PC-3 (cell line): Measurements from ENCODE around the gene SCARB1. TPM values are rescaled to one million over a fixed set of nuclear protein-coding genes. Genes with fewer than 3 reads are reported as not detected.
"Not testable (repeated sequence)": the region's sequence is repeated elsewhere in the genome, so short reads cannot be mapped to it uniquely, and the experiment has no call there.

Experiments used
- ATAC-seq: fragments of 200-7000 bp; cut with Tn5 transposase; 2 replicates; pipeline ENCODE4 v1.9.1; 2020; ENCODE audit warnings: mild to moderate bottlenecking, moderate library complexity
- BruUV-seq: library from RNA; stranded (reverse); fragments of 400-500 nt; replicated peaks from 2 replicates; lab custom pipeline; 2021; lab: Mats Ljungman, UMichigan
- CTCF ChIA-PET: fragments of 300-600 bp; sonication (Branson Sonifier 250); formaldehyde crosslinking; loops from one replicate; lab custom pipeline; 2022; ENCODE audit warnings: antibody characterized with exemption; lab: Charles Lee
- POLR2A ChIA-PET: fragments of 300-600 bp; sonication (Branson Sonifier 250); formaldehyde crosslinking; loops from one replicate; lab custom pipeline; 2022; ENCODE audit warnings: antibody characterized with exemption; ENCODE audit not compliant: unreplicated experiment; lab: Charles Lee
- DNase-seq: peaks from one replicate; pipeline ENCODE4 v3.0.0-alpha.2; 2015
- H2AFZ ChIP-seq: fragments of 300-600 bp; sonication (generic); 2 replicates; pipeline ENCODE4 v1.6.0; 2016; ENCODE audit warnings: antibody characterized with exemption, low read length
- H3F3A ChIP-seq: fragments of 300-600 bp; sonication (generic); one replicate; pipeline ENCODE4 v1.6.0; 2017; ENCODE audit warnings: antibody characterized with exemption, low read length, control low read depth, mild to moderate bottlenecking; ENCODE audit not compliant: unreplicated experiment
- H3K27ac ChIP-seq: fragments of 300-600 bp; sonication (generic); 2 replicates; pipeline ENCODE4 v1.5.1; 2016; ENCODE audit warnings: mild to moderate bottlenecking, low read length
- H3K27me3 ChIP-seq: fragments of 300-600 bp; sonication (generic); 2 replicates; pipeline ENCODE4 v1.6.1; 2016; ENCODE audit warnings: low read length, mixed read lengths
- H3K36me3 ChIP-seq: fragments of 300-600 bp; sonication (generic); 2 replicates; pipeline ENCODE4 v1.6.1; 2016; ENCODE audit warnings: low read depth, mixed run types, low read length, mixed read lengths
- H3K4me1 ChIP-seq: fragments of 300-600 bp; sonication (generic); 2 replicates; pipeline ENCODE4 v1.5.1; 2016; ENCODE audit warnings: low read length; ENCODE audit not compliant: insufficient read depth
- H3K4me2 ChIP-seq: fragments of 300-600 bp; sonication (generic); 2 replicates; pipeline ENCODE4 v1.6.0; 2016; ENCODE audit warnings: low read length
- H3K4me3 ChIP-seq: fragments of 300-600 bp; sonication (generic); 2 replicates; pipeline ENCODE4 v1.5.1; 2016; ENCODE audit warnings: mild to moderate bottlenecking, low read length, mixed read lengths
- H3K79me2 ChIP-seq: fragments of 300-600 bp; sonication (generic); 2 replicates; pipeline ENCODE4 v1.6.1; 2017; ENCODE audit warnings: low read length, mixed read lengths
- H3K9ac ChIP-seq: fragments of 300-600 bp; sonication (generic); 2 replicates; pipeline ENCODE4 v1.6.0; 2016; ENCODE audit warnings: mild to moderate bottlenecking, low read length
- H3K9me2 ChIP-seq: fragments of 300-600 bp; sonication (generic); replicated peaks from 2 replicates; pipeline ENCODE4 v1.6.1; 2016; ENCODE audit warnings: mixed run types, low read length, mixed read lengths
- H3K9me3 ChIP-seq: fragments of 300-600 bp; sonication (generic); 2 replicates; pipeline ENCODE4 v1.6.1; 2016; ENCODE audit warnings: low read length, mixed read lengths
- H4K20me1 ChIP-seq: fragments of 300-600 bp; sonication (generic); 2 replicates; pipeline ENCODE4 v1.6.1; 2016; ENCODE audit warnings: low read length, mixed read lengths
- CTCF ChIP-seq: fragments of 300-600 bp; sonication (generic); conservative IDR thresholded peaks from 2 replicates; pipeline ENCODE4 v1.5.1; 2017; ENCODE audit warnings: antibody characterized with exemption, low read depth, mild to moderate bottlenecking, low read length
- EZH2 ChIP-seq: fragments of 300-600 bp; sonication (generic); IDR thresholded peaks from one replicate; pipeline ENCODE4 v1.6.1; 2017; ENCODE audit warnings: antibody characterized with exemption, mild to moderate bottlenecking, low read length; ENCODE audit not compliant: unreplicated experiment
- EZH2phosphoT487 ChIP-seq: fragments of 300-600 bp; sonication (generic); IDR thresholded peaks from 2 replicates; pipeline ENCODE4 v1.6.1; 2018; ENCODE audit warnings: mild to moderate bottlenecking, antibody characterized with exemption, low read length, borderline replicate concordance
- intact Hi-C: fragments of 100-400 bp; cut with micrococcal nuclease; formaldehyde crosslinking; loops from 2 replicates; pipeline ENCODE4 v1.9.0; 2023
- total RNA-seq: library from RNA; depleted of rRNA; stranded (reverse); fragments of >200 nt; gene quantifications from 2 replicates; pipeline ENCODE4 v1.2.3, GENCODE V29; 2014

The SCARB1 gene
- total RNA-seq, 1 experiment from 2014 or later: 79.1 TPM

GRCh38 chr12:124893792-124894516, 30.3 kb upstream of the SCARB1 start:
- Histone ChIP-seq H3K79me2 (no peaks in the 10 kb centered on the region), H3K4me2 (no peak overlapping the region), H3K4me3 (no peak overlapping the region), H2AFZ (no peak overlapping the region), H4K20me1 (no peaks in the 10 kb centered on the region), H3K27ac (no peak overlapping the region), H3K36me3 (no peaks in the 10 kb centered on the region), H3K27me3 (no peaks in the 10 kb centered on the region), H3F3A (no peaks in the 10 kb centered on the region), H3K4me1 (no peaks in the 10 kb centered on the region), H3K9me2 (no peaks in the 10 kb centered on the region), H3K9me3 (no peaks in the 10 kb centered on the region), H3K9ac (no peak overlapping the region)
- intact Hi-C loops: no loop called here
- no peak for DNase-seq
- no TSS peak for BruUV-seq
- CTCF ChIA-PET: no interaction called here
- TF ChIP-seq EZH2phosphoT487: no peak
- TF ChIP-seq EZH2: no peak
- TF ChIP-seq CTCF: no peak
- POLR2A ChIA-PET: no interaction called here
- no peak for ATAC-seq

GRCh38 chr12:124888260-124888659, 24.6 kb upstream of the SCARB1 start:
- H3K9me2 ChIP-seq: no peaks in the 10 kb centered on the region
- no peaks in the 10 kb centered on the region for H3K4me1 ChIP-seq
- no peak overlapping the region for H3K27ac ChIP-seq
- H3K79me2 ChIP-seq: no peaks in the 10 kb centered on the region
- H3K9me3 ChIP-seq: no peaks in the 10 kb centered on the region
- no peak overlapping the region for H3K9ac ChIP-seq
- H2AFZ ChIP-seq: no peak overlapping the region
- no peaks in the 10 kb centered on the region for H3F3A ChIP-seq
- intact Hi-C loops: no loop called here
- H3K4me2 ChIP-seq: no peak overlapping the region
- DNase-seq: no peak
- no TSS peak for BruUV-seq
- ATAC-seq: no peak
- no peaks in the 10 kb centered on the region for H4K20me1 ChIP-seq
- no peaks in the 10 kb centered on the region for H3K27me3 ChIP-seq
- H3K36me3 ChIP-seq: no peaks in the 10 kb centered on the region
- ChIA-PET CTCF (interaction anchor here (0.6 kb wide), 1 partner anchor 52 kb away, joined by 3 read pairs; no protein-coding TSS in a partner anchor), POLR2A (no interaction called here)
- no peak overlapping the region for H3K4me3 ChIP-seq
- TF ChIP-seq CTCF: no peak
- TF ChIP-seq EZH2: no peak

- H3K27ac ChIP-seq, H2AFZ ChIP-seq, ATAC-seq, H3K79me2 ChIP-seq, H3F3A ChIP-seq, POLR2A ChIA-PET, H3K9me2 ChIP-seq, H3K9ac ChIP-seq, H4K20me1 ChIP-seq, DNase-seq, H3K4me2 ChIP-seq, H3K4me3 ChIP-seq, H3K4me1 ChIP-seq, H3K9me3 ChIP-seq, intact Hi-C loops, H3K36me3 ChIP-seq, H3K27me3 ChIP-seq, BruUV-seq: not testable (repeated sequence)
- CTCF ChIA-PET: interaction anchor here (0.6 kb wide), 1 partner anchor 52 kb away, joined by 3 read pairs; no protein-coding TSS in a partner anchor
These were observed 24.1 kb upstream of the SCARB1 start for GRCh38 chr12:124887766-124888165.
